Measurements from ENCODE around the gene RFT1.
"Not testable (repeated sequence)": the region's sequence is repeated elsewhere in the genome, so short reads cannot be mapped to it uniquely, and the experiment has no call there.

Gene RFT1

DNA sequence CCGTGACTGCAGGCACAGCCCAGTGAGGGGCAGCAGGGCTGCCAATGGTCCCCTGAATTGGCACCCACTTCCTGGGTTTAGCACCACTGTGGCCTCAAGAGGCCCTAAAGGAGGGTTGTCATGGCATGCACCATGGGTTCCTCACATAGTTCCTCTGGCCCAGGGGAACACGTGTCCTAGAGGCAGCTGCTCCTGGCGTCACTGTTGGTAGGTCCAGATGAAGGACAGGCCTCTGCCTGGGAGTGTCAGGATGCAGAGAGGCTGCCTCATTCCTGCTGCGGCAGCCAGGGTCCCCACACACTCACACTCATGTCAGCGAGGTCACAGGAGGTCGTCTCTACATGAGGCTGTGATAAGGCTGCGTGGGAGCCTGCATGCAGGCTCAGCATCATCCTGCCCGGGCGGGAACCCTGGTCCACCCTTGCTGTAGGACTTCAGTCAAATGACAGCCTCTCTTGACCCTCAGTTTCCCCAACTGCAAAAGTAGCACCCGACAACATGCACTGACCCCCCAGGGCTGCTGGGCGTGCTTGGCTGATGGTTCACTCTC, 58.3 kb downstream of the RFT1 start:
- DNase-seq (ENCODE audit: low read depth, low spot score) = no peak

DNA sequence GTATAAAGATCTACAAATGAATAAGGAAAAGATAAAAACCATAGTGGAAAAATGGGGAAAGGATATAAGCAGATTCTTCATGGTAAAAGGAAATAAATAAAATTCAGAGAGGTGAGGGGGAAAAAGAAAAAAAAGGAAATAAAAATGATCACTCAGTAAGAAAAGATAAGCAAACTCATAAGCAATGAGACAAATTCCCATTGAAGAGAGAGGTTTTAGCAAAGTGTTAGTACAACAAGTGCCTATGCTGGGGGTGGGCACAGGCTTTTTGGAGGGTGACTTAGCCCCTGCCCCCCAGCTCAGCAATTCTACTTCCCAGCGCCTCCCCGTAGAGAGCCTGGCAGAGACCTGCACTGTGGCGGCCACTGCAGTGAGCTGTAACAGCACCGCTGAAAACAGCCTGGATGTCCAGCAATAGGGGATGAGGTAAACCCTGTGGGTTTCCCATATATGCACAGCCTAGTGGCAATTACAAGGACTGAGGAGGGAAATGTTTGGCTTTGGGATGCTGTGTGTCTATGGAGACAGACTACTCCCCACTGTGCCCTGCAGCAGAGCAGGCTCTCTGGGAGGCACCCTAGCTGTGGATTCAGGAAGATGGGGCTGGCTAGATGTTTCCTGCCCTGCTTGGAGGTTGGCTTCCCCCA, 60.7 kb downstream of the RFT1 start:
- DNase-seq (ENCODE audit: low read depth, low spot score) = no peak

DNA sequence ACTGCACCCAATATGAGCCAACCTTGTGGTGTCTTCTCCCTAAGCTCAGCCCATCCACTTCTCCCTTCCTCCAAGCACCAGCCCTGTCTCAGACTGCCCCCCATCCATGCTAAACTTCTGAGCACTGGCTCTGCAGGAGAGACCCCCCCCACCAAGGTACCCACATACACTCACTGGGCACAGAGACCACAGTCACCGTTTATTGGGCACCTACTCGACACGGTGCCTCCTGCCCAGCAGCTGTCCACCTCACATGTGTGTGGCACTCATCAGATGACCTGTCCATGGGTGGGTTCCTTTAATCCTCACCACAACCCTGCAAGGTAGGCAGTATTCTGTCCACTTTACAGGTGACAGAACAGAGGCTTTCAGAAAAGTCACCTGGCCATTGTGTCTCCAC, 62.1 kb downstream of the RFT1 start:
- no peak for DNase-seq (ENCODE audit: low read depth, low spot score)

DNA sequence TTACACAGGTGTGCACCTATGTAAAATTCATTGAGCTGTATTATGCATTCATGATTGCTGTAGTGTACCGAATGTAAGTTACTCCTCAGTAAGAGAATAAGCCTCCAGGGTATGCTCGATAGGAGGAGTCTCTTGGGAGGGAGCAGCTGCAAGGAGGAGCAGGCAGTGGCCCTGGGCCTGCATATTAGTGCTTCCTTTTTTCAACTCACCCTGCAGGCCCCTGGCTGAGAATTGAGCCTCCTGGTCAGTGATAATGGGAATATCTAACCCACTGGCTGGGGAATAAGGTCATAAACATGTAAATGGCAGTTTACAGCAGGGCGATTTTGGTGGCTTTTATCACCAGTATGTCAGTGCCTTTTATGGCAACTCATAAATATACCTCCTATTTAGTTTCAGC, 62.7 kb downstream of the RFT1 start:
- no peak for DNase-seq (ENCODE audit: low read depth, low spot score)

DNA sequence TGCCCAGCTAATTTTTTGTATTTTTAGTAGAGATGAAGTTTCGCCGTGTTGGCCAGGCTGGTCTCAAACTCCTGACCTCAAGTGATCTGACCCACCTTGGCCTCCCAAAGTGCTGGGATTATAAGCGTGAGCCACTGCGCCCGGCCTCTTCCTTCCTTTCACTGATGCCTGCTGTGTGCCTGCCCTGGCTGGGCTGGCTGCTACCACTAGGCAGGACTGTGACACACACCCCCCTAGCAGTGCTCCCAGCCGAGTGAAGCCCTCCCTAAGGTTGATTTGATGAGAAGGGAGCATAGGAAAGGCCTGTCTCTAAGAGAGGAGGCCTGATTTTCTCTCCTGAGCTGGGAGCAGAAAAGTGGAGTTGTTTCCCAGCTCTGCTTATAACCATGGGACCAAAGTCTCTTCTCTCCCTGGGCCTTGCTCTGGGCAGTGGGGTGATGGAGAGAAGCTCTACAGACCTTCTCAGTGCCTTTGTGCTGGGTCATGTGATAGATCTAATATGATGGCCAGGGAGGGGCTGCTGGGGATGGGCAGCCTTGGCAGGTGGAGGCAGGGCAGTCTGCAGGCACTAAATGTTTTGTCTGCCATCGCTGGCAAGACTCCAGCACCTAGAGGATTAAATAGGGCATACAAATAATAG, 64.3 kb downstream of the RFT1 start:
- no peak for DNase-seq (ENCODE audit: low read depth, low spot score)

DNA sequence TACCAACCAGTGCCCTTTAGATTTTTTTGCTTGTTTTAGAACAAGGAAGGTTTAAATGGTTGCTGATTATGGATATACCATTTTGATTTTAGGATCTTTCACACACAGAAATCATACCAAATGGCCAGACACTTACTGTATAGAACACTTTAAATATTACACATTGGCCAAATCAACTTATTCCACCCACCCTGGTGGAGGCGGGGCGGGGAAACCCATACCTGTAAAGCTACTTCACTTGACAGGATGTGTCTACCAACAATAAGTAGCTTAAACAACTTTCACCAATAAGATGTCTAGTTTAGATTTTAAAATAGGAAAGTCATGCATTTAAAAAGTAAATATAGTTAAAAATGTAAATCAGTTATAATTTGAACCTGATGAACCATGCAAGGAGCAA, 67.3 kb downstream of the RFT1 start:
- no peak for DNase-seq (ENCODE audit: low read depth, low spot score)

DNA sequence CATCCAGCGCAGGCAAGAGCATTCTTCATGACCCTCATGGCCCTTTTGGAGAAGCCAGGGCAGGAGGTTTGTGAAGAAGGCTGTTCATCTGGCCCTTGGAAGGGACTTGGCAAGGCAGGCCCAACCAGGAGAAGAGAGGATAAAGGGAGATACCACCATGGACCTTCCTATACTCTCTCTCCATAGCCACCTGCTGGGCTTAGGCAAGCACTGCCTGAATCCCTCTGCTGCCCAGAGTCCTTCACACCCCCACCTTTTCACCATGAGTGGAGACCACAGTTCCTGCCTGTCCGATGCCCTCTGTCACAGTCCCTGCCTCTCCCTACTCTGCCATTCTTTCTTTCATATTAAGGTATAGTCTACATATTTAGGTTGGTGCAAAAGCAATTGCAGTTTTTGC, 73.8 kb downstream of the RFT1 start:
- no peak for DNase-seq (ENCODE audit: low read depth, low spot score)

DNA sequence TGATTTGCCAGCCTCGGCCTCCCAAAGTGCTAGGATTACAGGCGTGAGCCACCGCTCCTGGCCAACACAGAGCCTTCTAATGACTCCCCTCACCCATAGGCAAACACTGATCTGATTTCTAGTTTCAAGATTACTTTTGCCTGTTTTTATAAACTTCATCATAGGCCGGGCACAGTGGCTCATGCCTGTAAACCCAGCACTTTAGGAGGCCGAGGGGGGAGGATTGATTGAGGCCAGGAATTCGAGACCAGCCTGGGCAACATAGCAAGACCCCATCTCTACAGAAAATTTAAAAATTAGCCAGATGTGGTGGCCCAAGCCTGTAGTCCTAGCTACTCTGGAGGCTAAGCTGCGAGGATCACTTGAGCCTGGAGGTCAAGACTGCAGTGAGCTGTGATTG, 76.0 kb downstream of the RFT1 start:
- not testable (repeated sequence) for DNase-seq (ENCODE audit: low read depth, low spot score)

DNA sequence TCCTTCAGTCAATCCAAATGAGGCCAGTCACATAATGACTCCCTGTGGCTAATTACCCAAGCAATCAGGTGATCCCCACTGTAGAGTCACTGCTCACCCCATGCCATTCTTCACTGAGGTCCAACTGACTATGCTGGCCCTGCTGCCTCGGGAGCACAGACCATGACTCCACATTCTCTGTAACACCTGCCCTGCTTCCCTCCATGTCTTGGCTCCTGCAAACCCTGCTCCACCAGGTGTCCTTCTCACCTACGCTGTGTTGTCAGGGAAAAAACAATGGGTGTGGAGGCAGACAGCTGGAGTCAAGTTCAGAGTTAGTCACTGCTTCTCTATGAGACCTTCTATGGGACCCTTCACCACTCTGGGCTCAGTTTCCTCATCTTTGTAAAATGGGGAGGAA, 78.3 kb downstream of the RFT1 start:
- DNase-seq (ENCODE audit: low read depth, low spot score) = no peak

DNA sequence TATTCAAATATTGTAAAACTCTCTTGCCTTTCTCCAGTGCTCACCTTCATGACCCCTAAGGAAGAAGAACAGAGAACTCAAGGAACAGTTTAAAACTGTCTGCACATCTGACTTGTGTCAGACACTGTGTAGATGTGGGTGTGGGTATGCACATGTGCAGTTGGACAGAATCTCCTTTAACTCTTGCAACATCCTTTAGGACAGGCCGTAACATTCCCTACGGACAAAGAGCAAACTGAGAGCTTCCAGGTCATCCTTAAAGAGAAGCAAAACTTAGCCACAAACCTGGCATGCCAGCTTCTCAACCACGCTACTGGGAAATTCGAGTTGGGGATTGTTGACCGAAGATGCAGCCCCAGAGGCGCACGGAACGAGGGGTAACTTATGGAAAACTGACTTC, 80.2 kb downstream of the RFT1 start:
- no peak for DNase-seq (ENCODE audit: low read depth, low spot score)

DNA sequence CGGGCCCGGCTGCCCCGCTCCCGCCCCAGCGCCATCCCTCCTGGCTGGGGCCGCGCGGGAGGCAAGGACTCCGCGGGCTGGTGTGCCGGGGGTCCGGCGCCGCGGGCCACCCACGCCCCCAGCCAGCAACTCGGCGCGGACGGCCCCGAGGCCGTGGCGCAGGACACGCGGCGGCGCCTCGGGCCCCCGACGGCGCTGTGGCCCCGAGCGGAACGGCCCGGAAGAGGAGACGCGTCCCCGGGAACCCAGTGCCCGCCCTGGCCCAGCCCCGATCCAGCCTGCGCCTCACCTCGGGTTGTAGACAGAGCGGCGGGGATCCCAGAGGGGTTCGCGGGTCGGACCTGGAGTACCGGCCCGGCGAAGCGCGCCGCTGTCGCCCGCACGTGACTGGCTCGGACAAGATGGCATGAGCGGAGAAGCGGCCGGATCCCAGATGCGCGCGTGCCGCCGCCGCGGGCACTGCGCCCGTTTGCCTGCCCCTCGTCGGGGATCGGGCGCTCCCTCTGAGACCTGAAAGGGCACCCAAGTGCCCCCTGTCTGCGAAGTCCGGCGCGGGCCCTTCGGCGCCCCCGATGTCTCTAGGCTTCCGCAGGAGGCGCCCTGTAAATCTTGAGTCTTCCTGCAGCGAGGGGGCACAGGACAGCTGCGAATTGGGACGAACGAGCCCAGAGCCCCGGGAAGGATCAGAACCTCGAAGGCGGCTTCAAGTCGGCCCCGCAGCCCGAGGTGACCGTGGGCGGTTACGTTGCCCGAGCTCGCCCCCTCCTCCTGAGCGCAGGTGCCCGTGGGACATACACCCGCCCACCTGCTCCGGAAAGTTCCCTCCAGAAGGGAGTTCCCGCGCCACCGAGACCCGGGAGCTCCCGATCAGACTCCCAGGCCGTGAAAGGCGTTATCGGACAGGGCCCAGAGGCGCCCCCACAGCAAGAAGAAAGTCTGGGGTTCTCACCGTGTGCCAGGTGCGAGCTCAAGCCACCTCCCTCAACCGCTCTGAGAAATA, 83.8 kb downstream of the RFT1 start:
- DNase-seq (ENCODE audit: low read depth, low spot score) = no peak

DNA sequence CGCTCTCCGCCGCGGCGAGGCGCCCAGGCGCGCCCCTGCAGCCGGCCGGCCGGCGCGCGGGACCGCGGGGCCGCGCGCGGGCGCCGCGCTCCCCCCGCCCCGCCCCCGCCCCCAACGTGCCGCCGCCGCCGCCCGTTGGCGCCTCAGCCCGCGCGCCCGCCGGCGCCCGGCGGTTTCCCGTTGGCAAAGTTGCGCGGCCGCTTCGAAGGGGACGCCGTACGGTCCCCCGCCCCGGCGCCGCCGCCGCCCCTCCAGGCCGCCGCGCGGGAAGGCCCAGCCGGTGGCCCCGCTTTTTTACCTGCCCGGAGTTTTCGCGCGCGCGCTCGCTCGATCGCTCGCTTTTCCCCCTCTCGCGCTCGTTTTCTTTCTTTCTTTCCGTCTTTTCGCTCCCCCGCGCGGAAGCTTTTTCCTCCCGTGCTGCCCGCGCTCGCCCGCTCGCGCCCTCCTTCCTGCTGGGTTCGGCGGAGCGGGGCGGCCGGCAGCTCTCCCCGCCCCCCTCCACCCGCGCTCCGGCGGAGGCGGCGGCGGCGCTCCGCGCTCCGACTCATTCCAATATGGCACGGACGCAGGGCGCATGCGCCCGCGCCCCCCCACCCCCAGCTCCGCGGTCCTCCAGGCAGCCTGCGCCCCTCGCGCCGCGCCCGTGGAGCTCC, 84.6 kb downstream of the RFT1 start, which contains the start of gene SFMBT1:
Gene SFMBT1 (minus strand): TSS at position 556 of the 653 bp plus-strand sequence. CDS start 76,945 bp downstream, outside the sequence.
- DNase-seq (ENCODE audit: low read depth, low spot score) = no peak

DNA sequence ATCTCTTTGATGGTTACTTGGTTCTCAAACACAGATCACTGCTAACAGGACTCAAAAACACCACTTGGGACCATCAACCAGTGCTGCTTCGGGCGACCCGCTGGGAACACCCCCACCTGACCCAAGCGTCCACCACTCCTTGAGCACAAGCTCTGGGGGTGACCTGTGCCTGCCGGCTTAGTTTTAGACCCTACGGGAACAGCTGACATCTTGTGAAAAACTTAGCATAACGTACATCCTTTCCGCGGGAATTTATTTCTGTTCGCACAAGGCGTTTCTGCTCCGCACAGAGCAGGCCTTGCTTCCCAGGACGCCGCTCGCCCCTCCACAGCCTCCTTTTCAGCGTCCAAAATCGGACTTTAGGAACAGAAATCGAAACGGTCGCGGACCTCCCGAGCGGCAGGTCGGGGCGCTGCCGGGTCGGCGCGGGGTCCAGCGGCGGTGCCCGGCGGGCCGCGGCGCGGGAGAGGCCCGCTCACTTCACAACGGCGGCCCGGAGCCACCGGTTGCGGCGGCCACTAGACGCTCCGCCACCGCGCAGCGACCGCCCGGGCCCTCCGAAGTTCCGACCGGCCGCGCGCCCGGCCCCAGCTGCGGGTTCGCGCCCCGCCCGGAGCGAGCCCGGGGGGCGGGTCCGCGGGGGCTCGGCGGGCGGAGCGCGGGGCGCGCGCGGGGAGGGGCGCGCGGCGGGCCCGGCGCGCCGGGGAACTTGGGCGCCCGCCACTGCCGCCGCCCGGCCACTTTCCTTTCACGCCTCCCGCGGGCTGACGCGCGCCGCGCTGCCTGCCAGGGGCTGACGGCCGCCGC, 85.3 kb downstream of the RFT1 start:
- DNase-seq (ENCODE audit: low read depth, low spot score) = no peak

DNA sequence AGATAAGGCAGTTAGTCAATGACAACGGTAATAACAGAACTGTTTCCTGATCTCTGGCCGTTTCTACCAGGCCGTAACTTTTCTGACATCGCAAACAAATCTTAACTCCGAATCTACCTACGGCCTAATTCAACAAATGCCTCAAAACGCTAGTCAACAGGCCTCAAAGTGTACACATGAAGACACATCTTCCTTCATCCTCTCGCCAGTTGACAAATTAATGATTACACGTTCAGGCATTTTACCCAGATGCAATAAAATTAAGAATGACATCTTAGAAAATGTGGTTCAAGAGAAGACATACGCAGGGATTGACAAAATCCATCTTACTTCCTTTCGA, 85.9 kb downstream of the RFT1 start:
- DNase-seq (ENCODE audit: low read depth, low spot score) = no peak

DNA sequence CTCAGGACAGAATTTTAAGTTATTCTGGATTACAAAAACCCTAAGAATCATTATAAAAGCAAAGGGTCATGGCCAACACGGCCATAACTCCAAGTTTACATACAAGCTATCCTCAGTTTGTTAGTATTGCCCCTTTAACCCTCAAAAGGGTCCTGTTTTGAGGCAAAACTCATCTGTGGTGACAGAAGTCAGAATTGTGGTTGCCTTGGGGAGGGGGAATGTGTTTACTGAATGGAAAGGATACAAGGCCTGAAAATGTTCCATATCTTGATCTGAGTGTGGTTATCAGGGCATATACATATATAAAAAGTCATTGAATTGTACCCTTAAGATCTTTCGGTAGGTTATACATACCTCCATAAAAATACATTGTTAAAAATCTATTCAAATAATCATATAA, 86.5 kb downstream of the RFT1 start:
- DNase-seq (ENCODE audit: low read depth, low spot score) = no peak

DNA sequence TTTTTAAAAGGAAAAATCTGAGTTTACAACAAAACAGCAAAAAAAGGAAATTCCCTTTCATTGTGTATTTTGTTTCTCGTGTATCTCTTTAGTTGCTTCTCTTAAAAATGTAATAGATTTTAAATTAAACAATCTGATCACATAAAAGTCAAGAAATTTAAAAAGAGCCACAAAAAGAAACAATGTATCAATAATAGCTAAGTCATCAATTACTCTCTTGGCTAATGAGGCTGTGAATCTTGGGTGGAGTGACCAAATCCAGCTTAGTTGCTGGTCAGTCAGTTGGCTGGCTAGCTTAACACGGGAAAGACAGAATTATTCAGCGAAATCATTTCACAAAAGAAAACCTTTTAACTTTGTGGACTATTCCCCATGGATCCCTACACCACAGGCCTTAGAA, 87.6 kb downstream of the RFT1 start:
- no peak for DNase-seq (ENCODE audit: low read depth, low spot score)

DNA sequence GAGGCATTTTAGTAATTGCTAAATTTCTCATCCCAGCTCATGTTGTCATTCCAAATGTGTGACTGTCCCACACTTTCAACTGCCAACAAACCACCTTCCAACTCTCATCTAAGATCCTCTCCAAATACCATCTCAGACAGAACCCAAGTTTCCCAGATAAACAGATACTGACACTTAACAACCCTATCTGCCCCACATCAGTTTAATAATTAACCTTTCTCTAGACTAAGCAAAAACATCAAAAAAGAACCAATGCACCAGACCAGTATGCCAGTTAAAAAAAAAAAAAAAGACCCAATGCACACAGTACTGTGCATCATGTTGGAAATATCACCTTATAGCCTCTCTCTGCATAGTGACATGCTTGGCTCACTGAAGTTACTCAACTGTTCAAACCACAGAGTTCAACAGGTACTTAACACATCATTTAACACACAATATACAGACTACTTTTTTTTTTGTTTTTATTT, 89.8 kb downstream of the RFT1 start:
- DNase-seq (ENCODE audit: low read depth, low spot score) = no peak

DNA sequence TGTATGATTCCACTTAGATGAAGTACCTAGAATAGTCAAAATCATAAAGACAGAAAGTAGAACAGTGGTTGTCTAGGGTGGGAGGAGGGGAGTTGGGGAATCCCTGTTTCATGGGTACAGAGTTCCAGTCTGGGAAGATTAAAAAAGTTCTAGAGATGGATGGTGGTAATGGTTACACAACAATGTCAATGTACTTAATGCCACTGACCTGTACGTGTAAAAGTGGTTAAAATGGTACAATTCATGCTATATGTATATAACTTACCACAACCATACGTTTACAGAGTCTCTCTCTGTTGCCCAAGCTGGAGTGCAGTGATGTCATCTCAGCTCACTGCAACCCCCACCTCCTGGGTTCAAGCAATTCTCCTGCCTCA, 90.9 kb downstream of the RFT1 start:
- no peak for DNase-seq (ENCODE audit: low read depth, low spot score)

DNA sequence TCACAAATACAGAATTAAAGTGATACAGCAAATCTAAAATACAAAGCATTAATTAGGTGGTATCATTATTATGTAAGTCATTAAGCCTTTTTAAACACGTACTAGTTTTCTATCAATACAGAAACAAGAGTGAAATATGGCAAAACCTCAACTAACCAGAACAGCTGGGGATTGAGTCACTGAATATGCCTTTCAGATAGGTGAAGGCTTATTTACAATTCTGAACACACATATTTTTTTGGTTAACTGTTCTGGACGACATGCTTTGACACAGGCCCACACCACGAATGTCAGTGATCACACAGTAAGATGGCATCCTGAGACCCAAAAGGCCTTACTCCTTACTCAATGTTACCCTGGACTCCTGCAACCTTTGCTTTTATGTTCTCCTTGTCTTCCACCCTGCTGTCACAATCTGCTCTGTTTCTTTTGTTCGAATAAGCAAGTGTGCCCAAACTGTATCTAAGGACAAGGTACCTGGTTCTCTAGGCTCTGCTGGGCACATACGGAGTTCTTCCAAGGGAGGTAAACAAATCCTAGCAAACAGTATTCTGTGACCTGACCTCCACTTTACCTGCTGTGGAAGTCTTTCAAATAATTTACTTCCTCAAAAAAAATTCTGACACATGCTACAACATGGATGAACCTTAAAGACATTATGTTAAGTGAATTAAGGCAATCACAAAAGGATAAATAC, 91.4 kb downstream of the RFT1 start:
- DNase-seq (ENCODE audit: low read depth, low spot score) = no peak
